Muscle of back (tissue), 11 donors: ENCODE data around the gene TLK1. TPM values are rescaled to one million over a fixed set of nuclear protein-coding genes. Genes with fewer than 3 reads are reported as not detected.
A peak's percentile ranks its signal among the peaks of the same experiment; 100 is the strongest.
"Not testable (repeated sequence)": the region's sequence is repeated elsewhere in the genome, so short reads cannot be mapped to it uniquely, and the experiment has no call there.

ENCODE experiments used
- DNase-seq, 3 donors: peaks; one replicate each; pipeline versions ENCODE4 v3.0.0 to v3.0.0-alpha.2; 2013
- polyA plus RNA-seq, 10 donors: library from polyadenylated mRNA; unstranded; fragments of 120-200 nt; gene quantifications; one replicate each; pipeline ENCODE4 v1.2.1, GENCODE V29; 2013; ENCODE audit not compliant: insufficient read length in 10 of 10

Gene TLK1
- polyA plus RNA-seq, 10 donors, result 19.4 to 28.4 (median 23.0) TPM

DNA sequence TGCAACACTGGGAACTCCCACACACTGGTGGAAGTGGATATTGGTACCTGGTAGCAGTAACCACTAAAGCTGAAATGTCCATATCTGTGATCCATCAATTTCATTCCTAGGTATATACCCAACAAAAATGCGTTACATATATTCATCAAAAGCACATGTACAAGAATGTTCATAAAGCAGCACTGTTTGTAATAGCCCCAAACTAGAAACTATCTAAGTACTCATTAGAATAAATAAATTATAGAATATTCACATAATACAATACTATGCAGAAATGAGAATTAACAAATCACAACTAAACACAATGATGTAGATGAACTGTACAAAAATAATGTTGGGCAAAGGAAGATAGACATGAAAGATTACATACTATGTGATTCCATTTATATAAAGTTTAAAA, 11.1 kb upstream of the TLK1 start:
- DNase-seq, result no peak

DNA sequence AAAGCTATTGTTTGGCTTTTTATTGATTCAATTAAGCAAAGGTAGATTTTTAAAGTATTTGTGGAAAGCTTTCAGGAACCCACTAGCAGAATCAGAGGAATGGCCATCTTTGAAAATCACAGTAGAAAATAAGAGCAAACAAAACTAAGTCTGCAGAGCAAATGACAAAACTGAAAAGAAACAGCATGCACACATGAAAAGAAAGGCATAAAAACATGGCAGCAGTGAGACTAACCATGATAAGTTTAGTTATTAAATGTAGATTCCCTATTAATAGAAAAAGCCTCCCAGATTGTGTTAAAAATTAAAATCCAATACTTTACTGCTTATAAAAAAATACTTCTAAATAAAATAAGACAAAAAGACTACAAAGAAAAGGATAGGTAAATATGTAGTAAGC, 9.1 kb upstream of the TLK1 start:
- no peak for DNase-seq

DNA sequence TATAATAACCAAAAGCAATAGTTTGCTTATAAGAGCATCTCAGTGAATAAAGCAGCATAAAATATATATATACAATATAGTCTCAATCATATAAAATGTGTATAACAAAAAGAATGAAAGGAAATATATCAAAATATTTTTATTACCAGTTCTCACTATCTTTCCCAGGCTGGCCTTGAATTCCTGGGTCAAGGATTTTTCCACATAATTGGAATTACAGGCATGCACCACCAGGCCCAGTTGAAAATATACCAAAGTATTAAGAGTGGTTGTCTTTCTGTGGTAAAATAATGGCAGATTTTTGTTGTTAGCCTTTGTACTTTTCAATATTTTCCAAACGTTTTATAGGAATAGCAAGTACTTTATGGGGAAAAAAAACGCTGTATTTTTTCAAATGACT, 8.6 kb upstream of the TLK1 start:
- DNase-seq, result no peak

DNA sequence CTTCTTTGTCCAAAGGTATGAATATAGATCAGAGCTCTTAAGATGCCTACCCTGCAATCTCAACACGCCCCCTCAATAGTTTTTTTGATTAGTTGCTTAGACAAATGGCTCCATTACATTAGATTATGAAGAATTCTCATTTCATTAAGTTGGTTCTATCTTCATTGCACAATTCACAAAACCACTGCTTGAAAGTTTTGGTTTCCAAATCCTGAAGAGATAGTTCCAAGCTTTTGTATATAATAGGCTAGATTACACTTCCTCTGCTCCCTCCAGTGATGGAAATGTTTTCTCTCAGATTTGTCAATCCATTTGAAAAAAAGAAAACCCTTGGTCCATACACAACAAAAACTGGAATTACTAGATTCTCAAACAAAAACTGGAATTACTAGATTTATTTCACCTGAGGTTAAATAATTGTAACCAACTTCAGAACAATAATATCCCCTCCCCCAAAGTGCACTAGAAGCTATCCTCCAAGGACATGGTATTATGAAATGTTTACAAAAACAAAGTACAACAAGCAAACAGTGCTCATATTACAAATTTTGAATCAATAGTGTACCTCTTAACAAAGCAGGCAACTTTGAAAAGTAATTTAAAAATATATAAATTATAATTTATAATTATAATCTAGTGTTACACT, 6.8 kb upstream of the TLK1 start:
- DNase-seq, result no peak

DNA sequence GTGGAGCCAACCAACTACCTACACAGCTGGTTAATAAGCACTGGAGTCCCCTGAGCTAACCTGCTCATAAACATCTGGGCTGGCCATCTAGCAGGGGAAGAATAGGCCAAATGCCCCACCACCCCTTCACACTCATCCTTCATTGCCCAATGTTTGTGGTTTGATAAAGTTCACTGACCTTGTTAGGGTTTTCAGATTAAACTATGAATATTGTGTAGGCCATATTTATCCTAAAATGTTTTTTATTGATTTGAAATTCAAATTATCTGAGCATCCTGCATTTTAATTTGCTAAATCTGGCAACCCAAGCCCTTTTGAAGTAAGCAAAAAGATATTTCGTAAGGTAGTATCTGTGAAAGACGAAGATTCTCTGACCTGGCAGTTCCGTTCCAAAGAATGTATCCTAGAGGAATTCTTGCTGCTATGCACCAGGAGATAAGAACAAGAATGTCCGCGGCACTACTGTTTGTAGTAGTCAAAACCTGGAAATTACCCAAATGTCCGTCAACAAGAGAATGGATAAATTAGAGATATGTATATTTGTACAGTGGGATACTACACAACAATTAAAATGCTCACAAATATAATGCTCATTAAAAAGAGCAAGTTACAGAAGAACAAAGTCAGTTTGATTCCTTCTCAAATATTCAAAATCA, 5.8 kb upstream of the TLK1 start:
- DNase-seq, result no peak

DNA sequence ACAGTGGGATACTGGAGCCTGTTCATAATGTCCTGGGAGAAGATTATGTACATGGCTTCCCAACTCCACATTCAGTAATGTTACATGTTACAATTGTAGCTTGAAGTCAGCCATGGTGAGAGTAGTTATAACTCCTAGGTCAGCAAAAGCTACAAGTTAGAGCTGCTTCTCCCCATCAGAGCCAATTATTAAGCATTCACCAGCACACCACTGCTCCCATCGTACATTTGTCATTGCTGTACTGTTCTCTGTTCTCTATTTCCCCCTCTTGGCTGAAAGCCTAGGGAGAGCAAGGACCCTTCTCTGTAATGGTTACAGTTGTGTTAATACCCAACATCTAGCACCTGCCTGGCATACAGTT, 5.3 kb upstream of the TLK1 start:
- no peak for DNase-seq

DNA sequence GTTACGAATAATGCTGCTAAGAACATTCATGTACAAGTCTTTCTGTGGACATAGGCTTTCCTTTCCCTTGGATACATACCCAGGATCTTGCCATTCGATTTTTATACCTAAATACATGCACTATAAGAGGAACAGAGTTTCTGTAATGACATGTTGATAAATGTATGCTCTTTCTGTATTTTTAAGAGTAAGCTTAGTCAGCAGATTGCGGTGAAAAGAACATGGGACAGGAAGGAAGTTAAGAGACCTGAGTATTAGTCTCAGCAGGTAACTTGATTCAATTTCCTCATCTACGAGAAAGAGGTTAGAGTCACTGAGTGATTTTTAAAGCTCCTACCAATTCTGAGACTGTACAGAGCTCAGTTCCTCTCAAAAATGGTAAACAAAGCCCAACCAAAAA, 2.6 kb upstream of the TLK1 start:
- no peak for DNase-seq

DNA sequence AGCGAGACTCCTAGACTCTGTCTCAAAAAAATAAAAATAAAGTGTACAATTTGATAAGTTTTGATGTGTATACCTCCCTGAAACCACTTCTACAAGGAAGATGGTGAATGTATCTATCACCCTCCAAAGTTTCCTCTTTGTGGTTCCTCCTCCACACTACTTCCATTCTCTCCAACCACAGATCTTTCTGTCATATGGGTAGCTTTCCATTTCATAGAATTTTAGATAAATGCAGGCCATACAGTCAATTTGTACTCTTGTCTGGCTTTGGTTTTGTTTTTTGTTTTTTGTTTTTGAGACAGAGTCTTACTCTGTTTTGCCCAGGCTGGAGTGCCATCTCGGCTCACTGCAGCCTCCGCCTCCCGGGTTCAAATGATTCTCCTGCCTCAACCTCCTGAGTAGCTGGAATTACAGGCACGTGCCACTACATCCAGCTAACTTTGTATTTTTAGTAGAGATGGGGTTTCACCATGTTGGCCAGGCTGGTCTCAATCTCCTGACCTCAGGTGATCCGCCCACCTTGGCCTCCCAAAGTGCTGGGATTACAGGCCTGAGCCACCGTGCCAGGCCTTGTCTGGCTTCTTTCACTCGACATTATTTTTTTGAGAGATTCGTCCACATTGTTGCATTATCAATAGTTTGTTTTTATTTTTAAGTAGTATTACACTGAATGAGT, 2.0 kb upstream of the TLK1 start:
- not testable (repeated sequence) for DNase-seq

DNA sequence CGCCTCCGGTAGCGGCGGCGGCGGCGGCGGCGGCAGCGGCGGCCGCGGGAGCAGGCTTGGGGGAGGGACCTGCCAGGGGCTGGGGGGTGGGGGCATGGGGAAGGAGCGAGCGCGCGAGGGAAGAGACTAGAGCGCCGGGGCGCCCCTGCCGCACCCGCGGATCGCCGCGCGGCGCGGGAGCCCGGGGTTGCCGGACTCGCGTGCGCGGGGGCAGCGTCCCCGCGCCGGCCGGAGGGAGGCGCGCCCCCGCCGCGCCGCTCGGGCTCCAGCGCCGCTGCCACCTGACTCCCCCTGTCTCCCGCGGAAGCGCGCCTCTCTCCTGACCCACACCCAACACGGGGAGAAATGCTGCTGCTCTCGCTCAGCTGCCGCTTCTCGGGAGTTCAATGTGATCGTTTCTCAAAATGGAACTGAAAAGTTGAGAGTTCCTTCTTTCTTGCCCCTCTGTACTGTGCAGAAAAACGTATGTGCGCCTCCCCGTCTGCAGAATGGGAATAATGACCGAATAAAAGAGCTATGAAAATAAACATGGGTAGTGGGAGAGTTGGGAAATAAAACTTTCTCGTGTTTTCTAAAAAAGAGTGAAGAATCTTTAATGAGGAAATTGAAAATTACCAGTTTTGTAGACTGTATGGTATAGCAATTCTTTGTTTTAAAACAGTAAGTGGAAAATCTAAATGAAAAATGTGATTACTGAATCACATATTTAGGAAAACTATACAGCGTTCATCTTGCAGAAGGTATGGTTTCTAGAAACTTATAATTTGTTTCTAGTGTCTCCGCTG, 455 bp upstream of the TLK1 start:
- DNase-seq, result peak; percentile 68 to 88 (median 83)

DNA sequence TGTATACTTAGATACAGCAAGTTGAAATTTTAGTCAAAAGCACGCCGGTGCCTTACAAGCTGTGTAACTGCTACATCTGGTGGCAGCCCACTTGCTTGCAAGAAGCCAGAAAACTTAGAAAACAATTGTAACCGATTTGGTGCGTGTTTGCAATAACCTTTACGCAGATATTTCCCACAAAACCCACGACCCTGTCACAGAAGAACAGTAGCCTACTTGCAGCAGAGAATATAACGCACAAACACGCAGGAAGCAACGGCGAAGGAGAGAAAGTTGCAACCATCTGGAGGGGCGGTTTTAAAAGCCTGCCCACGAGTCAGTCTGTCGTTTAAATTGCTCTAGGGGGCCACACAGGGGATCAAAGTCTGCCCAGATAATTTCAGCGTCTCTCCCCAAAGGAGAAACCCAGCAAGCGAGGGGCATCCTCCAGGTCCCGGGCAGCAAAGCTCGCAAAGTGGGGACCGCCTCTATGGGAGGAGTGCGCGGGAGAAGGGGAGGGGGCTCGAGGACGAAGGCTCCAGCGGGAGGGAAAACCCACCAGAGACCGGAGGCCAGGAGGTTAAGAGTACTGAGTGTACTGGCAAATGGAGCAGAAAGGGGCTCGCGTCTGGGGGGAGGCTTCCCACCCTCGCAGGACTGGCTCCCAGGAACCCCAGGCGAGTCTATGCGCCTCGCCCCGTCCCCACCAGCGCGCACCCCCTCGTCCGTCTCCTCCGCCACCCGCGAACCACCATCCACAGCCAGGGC, 1.1 kb downstream of the TLK1 start:
- DNase-seq, result peak; percentile 51 to 90 (median 61)

DNA sequence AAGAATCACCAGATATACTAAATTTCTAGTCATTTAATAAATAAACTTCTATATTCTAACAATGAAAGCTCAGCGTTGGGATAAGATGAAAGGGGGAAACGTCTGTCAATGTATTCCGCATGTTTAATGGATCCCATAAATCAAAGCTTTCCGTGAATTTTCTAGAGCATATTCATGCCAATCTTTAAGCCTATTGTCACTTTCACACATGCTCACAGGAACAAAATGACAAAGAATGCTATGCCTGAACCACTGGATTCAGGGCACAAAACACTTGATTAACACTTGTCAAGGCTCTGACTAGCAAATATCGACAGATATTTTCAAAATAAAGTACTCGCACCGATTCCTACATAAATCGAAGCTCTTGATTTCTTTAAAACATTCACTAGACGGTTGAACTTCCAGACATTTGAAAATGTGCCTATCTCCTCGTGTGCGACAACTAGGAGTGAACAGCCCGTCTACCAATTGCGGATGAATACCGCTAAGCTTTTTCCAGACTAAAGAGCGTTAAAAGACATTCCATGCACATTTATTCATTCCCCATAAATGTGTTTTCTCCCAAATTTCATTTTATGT, 1.8 kb downstream of the TLK1 start:
- DNase-seq, result no peak

DNA sequence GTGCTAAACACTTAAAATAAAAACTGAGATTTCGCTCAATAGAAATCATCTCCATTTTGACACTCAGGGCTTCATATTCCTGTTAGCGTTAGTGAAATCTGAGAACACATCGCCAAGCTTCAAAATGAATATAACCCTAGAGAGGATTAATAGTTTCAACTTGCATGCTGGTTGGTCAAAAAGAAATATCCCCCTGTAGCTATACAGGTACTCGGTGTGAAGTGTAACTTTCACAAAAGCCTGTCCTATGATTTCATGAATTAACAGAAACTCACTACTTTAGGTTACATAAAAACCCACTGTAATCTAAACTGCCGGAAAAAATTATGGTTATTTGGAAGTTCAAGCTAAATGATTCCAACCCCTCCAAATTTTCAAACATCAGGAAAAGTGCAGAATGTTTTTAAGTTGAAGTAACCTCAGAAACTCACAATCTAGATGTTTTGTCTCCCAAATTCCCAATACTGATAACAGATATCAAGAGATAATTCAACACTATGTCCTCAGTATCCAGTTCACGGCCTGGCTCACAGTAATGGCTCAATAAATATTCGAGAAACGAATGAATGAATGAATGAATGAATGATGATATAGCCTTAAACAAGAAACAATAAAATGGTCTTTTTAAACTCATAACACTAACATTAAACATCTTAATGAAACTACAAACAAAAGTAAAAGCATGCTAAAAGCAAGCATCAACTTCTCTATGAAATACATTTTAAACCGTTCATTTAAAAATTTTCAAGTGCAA, 2.5 kb downstream of the TLK1 start:
- no peak for DNase-seq

DNA sequence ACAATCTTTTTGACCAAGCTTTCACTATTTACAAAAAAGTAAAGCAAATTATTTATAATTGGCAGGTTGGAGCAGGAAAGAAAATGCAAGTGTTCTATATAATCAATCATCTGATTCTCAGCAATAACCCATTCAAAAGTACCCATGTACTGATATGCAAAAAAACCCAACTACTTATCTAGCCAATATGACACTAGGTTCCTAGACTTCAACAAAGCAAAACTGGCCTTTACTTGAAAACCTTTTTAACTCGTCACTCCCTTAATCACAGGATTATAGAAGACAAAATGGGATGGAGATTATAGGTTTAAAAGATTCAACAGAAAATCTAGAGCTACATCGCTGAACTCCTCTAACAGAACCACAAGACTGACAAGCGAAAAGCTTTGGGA, 3.6 kb downstream of the TLK1 start:
- DNase-seq, result no peak

DNA sequence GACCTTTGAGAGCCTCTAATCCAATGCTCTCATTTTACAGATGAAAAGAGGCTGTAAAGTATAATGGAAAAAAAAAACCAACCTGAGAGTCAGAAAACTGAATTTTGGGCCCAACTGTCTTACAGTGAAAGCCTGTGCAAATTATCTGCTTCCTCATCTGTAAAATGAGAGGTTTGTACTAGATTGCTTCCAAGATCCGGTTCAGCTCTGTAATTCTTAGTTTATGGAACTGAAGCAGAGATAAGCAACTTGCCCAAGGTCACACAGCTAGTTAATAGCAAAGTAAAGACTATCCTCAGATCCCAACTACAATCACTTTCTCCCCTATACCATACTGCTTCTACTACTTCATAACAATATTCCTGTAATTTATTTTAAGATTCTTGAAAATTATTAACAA, 6.3 kb downstream of the TLK1 start:
- DNase-seq, result no peak

DNA sequence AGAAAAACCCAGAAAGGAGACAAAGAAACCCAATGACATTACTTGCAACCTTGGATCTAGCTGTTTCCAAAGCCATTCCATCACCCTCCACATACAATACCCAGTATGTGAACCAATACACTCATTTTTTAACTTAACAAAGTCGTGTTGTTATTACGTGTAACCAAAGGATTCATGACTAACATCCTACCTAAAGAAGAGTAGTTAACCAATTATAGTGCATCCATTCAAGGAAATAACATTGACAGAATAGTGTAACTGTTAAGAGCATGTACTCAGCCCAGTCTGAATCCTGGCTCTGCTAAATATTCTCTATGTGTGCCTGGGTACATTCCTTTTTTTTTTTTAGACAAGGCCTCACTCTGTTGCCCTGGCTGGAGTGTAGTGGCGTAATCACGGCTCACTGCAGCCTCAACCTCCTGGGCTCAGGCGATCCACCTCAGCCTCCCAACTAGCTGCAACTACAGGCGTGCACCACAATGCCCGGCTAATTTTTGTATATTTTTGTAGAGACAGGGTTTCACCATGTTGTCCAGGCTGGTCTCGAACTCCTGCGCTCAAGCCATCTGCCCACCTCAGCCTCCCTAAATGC, 9.9 kb downstream of the TLK1 start:
- DNase-seq, result no peak

DNA sequence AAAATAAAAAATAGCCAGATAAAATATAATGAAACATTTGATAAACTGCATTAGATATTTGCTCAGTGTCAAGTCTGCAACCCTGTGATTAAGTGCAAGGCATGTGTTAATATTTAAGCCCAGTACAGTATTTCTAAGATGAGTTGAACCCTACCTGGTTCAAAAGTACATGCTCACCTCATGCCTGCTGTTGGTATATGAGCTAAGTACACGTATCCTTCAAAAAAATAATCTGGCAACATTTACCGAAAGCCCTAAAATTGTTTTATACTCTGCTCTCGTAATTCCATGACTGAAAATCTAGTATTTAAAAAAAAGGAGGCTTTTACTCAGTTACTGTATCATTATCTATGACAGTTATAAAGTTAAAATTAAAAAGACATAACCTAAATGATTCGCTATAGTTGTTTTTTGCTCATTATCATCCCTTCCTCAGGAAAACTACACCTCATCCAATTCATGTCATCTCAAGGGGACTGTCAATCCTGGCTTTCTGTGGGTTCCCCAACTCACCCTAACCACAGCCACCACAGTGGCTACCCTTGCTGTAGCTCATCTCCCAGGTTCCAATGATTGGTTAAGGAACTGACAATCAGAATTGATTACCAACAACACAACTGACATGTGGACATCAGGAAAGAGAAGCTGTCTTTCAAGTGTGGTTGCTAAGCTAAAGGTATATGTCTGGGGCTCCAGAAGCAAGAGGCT, 10.6 kb downstream of the TLK1 start:
- no peak for DNase-seq

DNA sequence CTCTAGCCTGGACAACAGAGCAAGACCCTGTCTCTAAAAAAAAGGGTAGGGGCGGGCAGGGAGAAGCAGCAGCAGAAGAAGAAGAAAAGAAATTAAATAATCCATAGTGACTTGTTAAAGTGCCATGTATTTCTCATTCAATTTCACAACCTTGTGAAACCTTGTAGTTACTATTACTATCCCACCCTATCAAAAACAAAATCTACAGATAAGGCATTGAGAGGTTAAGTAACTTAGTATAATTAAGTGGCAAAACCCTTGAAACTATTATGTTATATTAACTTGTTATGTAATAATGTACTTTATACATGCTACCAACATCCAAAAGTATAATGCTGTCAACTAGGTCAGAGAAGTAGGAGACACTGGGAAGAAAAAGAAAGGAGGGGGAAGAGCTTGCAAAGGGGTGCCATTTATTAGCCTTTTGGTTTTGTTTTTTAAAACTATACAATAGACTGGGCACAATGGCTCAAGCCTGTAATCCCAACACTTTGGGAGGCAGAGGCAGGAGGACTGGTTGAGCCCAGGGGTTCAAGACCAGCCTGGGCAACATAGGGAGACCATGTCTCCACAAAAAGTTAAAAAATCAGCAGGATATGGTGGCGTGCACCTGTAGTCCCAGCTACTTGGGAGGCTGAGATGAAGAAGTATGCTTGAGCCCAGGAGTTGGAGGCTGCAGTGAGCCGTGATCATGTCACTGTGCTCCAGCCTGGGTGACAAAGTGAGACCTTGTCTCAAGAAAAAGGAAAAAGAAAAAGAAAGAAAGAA, 11.3 kb downstream of the TLK1 start:
- DNase-seq, result no peak

DNA sequence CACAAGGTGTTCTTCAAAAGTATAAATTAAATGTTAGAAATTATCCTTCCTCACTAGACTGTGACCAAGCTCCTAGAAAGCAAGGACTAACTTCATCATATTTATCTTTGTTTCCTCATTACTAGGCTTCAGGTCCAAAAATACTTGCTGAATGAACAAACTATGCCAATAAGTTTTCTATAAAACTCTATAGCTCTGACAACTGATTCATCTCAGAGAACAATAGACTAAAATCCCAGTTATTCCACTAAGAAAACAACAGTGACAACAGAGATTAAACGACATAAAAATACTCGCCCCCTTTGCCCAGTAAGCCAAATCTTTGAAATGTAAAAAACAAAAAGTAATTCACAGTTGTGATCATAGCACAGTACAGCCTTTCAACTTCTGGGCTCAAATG, 13.6 kb downstream of the TLK1 start:
- DNase-seq, result no peak

DNA sequence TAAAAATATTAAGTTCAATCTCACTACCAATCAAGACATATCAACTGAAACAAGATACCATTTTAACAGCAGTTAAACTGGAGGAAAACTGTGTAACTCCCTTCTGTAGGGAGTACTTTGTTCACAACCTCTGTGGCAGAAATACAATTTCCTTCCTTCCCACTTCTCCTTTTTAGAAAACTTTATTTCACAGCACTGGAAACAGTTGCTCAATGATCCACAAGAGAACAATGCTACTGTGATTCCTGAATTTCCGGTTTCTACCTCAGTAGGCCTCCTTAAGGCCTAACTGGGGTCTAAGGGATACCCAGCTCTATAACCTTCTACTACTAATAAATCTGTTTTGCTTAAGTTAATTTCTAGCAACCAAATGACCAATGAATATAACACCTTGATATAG, 14.1 kb downstream of the TLK1 start:
- peak in 1 of 3 donors; percentile 22 for DNase-seq
